DMS114 treated with DMSO at 0.1 percent for 48 hours (cell line): Measurements from ENCODE around the gene AGMO.
"Not testable (repeated sequence)": the region's sequence is repeated elsewhere in the genome, so short reads cannot be mapped to it uniquely, and the experiment has no call there.

Source experiments
- DNase-seq: peaks from one replicate; lab custom pipeline; 2025; ENCODE audit not compliant: unreplicated experiment; lab: John Stamatoyannopoulos, UW

Gene AGMO

GRCh38 chr7:15332956-15333355 lies 228.9 kb downstream of the AGMO start:
- no peak for DNase-seq

- no peak for DNase-seq
Observed at GRCh38 chr7:15330943-15331342, 230.9 kb downstream of the AGMO start.

- DNase-seq, result no peak
Observed at GRCh38 chr7:15327001-15327400, 234.8 kb downstream of the AGMO start.

- DNase-seq, result peak; percentile 34
Observed at GRCh38 chr7:15326044-15326644, 235.7 kb downstream of the AGMO start.

- DNase-seq, result no peak
Observed at GRCh38 chr7:15323550-15323949, 238.3 kb downstream of the AGMO start.

GRCh38 chr7:15317215-15317614 lies 244.6 kb downstream of the AGMO start:
- no peak for DNase-seq

- no peak for DNase-seq
Observed at GRCh38 chr7:15315678-15316077, 246.1 kb downstream of the AGMO start.

GRCh38 chr7:15314922-15315321 lies 246.9 kb downstream of the AGMO start:
- DNase-seq, result no peak

- no peak for DNase-seq
Observed at GRCh38 chr7:15313361-15313760, 248.5 kb downstream of the AGMO start.

GRCh38 chr7:15309872-15310271 lies 251.9 kb downstream of the AGMO start:
- DNase-seq, result no peak

- no peak for DNase-seq
Observed at GRCh38 chr7:15308821-15309220, 253.0 kb downstream of the AGMO start.

- DNase-seq, result no peak
Observed at GRCh38 chr7:15306296-15306695, 255.5 kb downstream of the AGMO start.

- DNase-seq, result peak; percentile 28
Observed at GRCh38 chr7:15305002-15305600, 256.7 kb downstream of the AGMO start.

- DNase-seq, result no peak
Observed at GRCh38 chr7:15303357-15303756, 258.5 kb downstream of the AGMO start.

GRCh38 chr7:15300986-15301385 lies 260.8 kb downstream of the AGMO start:
- not testable (repeated sequence) for DNase-seq

GRCh38 chr7:15292138-15292537 lies 269.7 kb downstream of the AGMO start:
- DNase-seq, result no peak

- DNase-seq, result no peak
Observed at GRCh38 chr7:15291699-15292098, 270.1 kb downstream of the AGMO start.

- no peak for DNase-seq
Observed at GRCh38 chr7:15288741-15289140, 273.1 kb downstream of the AGMO start.

GRCh38 chr7:15284396-15284795 lies 277.4 kb downstream of the AGMO start:
- DNase-seq, result no peak

- no peak for DNase-seq
Observed at GRCh38 chr7:15280078-15280733, 281.6 kb downstream of the AGMO start.

- no peak for DNase-seq
Observed at GRCh38 chr7:15279640-15280039, 282.2 kb downstream of the AGMO start.

GRCh38 chr7:15257689-15258088 lies 304.1 kb downstream of the AGMO start:
- DNase-seq, result no peak

GRCh38 chr7:15252181-15252580 lies 309.6 kb downstream of the AGMO start:
- DNase-seq, result no peak
